Endothelial cell of umbilical vein (primary cell): ENCODE results near the gene C6.

Source experiments
- CTCF ChIP-seq, 2 donors: IDR thresholded peaks; 1 replicate in 1 of 2; 2 replicates in 1 of 2; pipeline ENCODE4 v1.5.1; 2011; ENCODE audit warnings: low read length in 2 of 2, mild to moderate bottlenecking in 2 of 2, moderate library complexity in 2 of 2, control low read depth in 1 of 2, inconsistent platforms in 1 of 2, low read depth in 1 of 2; ENCODE audit not compliant: insufficient read depth in 1 of 2; ENCODE audit errors: extremely low read depth in 1 of 2
- MAX ChIP-seq: IDR thresholded peaks from 2 replicates; pipeline ENCODE4 v1.6.1; 2011; ENCODE audit not compliant: insufficient read depth, insufficient read length
- MYC ChIP-seq: IDR thresholded peaks from one replicate; pipeline ENCODE4 v1.6.1; 2011; ENCODE audit warnings: mild to moderate bottlenecking, low read depth, low read length
- POLR2AphosphoS5 ChIP-seq: IDR thresholded peaks from 2 replicates; pipeline ENCODE4 v1.6.1; 2012; ENCODE audit warnings: low read depth, mild to moderate bottlenecking, control low read depth, low read length, moderate library complexity; ENCODE audit not compliant: insufficient read depth

GRCh38 chr5:41250351-41250987 lies 37.1 kb upstream of the C6 start:
- TF ChIP-seq CTCF (IDR thresholded peaks at IDR 0.05; ENCODE audit: extremely low read depth in 1 of 2, insufficient read depth in 1 of 2, low read depth in 1 of 2, low read length in 2 of 2) (no peak), MYC (no peak), POLR2AphosphoS5 (no peak), MAX (no peak)
